ENCODE results near the gene ATOX1.
A peak's percentile ranks its signal among the peaks of the same experiment; 100 is the strongest.

The ATOX1 gene

GRCh38 chr5:151771259-151772028, 13.0 kb upstream of the ATOX1 start, which contains the start of gene G3BP1:
TSS of gene G3BP1 (plus strand) at chr5:151771954. CDS start at chr5:151786621, 14,667 bp downstream.
- H3K27ac ChIP-seq, result peak within 1 kb of the TSS; percentile 95
- peak; percentile 100 for DNase-seq (ENCODE audit: low read depth, low spot score)

DNA sequence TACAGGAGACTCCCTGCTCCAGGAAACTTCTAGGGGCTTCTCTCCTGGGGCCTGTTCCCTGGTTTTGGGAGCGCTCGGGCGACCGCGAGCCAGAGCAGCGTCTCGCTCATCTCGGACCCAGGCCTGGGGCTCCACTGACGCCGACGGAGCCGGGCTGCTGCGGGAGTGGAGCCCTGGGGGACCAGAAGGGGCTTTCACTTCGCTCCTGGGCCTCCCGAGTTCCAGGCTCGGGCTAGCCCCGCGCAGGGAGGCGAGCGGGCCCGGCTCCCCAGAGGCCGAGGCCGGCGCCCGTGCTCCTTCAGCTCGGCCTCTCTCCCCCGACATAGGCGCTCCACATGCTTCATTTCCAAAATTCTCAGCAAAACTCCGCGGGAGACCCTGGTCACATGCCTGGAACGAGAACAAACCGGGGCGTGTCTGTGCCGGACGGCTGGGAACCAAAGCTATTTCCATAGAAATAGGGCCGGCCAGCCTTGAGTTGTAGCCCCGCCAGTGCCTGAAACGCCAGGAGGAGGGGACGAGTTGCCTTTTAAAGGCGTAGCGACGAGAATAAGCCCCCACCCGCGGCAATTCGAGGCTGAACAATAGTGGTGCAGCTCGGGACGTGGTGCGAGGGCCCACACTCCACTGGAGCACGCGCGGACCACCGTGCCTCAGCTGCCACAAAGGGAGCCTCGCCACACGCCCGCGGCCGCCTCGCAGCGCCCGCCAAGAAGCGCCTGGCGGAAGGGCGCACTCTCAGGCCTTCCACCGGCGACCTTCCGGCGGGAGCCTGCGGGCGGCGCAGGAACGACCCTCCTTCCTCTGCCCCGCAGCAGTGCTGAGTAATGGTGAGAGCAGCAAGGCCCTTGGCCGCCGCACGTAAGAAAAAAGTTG, 12.2 kb upstream of the ATOX1 start:
- no peak for DNase-seq (ENCODE audit: low read depth, low spot score)
- peak overlapping the region; percentile 95 for H3K27ac ChIP-seq

GRCh38 chr5:151766975-151767374, 8.5 kb upstream of the ATOX1 start:
- H3K27ac ChIP-seq, result no peak overlapping the region
- no peak for DNase-seq (ENCODE audit: low read depth, low spot score)

GRCh38 chr5:151764801-151765200, 6.4 kb upstream of the ATOX1 start:
- DNase-seq (ENCODE audit: low read depth, low spot score), result no peak
- H3K27ac ChIP-seq, result no peak overlapping the region

- DNase-seq (ENCODE audit: low read depth, low spot score), result no peak
These were observed 346 bp downstream of the ATOX1 start for GRCh38 chr5:151758141-151758429.

GRCh38 chr5:151757233-151758140, 944 bp downstream of the ATOX1 start:
- peak overlapping the region; percentile 69 for H3K27ac ChIP-seq
- no peak for DNase-seq (ENCODE audit: low read depth, low spot score)

More at GRCh38 chr5:151758141-151758429, 346 bp downstream of the ATOX1 start:
- peak overlapping the region; percentile 69 for H3K27ac ChIP-seq

- H3K27ac ChIP-seq, result no peak overlapping the region
- no peak for DNase-seq (ENCODE audit: low read depth, low spot score)
These were observed 3.0 kb downstream of the ATOX1 start for GRCh38 chr5:151755383-151755782.

- peak overlapping the region; percentile 78 for H3K27ac ChIP-seq
- DNase-seq (ENCODE audit: low read depth, low spot score), result no peak
These were observed 6.8 kb downstream of the ATOX1 start for GRCh38 chr5:151751593-151751992.

GRCh38 chr5:151751091-151751490, 7.3 kb downstream of the ATOX1 start:
- H3K27ac ChIP-seq, result peak overlapping the region; percentile 78
- no peak for DNase-seq (ENCODE audit: low read depth, low spot score)

- peak overlapping the region; percentile 78 for H3K27ac ChIP-seq
- DNase-seq (ENCODE audit: low read depth, low spot score), result no peak
These were observed 8.3 kb downstream of the ATOX1 start for GRCh38 chr5:151750121-151750520.

GRCh38 chr5:151745071-151745705, 13.2 kb downstream of the ATOX1 start:
- peak; percentile 93 for DNase-seq (ENCODE audit: low read depth, low spot score)
- H3K27ac ChIP-seq, result peak overlapping the region; percentile 99

GRCh38 chr5:151743530-151743929, 14.9 kb downstream of the ATOX1 start:
- peak overlapping the region; percentile 99 for H3K27ac ChIP-seq
- DNase-seq (ENCODE audit: low read depth, low spot score), result no peak

DNA sequence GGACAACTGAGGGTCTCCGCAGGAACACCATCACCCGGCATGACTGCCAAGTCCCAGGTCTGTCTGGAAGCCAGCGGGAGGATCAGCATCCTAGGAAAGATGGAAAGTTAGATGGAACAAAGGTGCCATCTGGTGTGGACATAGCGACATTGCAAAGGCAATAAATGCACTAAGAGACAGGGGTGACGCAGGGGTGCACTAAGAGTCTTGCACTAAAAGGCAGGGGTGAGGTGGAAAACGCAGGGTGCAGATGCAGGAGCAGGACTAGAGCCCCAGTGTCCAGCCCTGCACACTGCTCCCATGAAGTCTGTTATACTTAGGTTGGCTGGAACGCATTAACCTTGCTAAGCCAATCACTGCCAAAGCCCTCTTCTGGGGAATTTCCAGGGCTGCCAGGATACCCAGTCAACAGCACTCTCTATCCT, 15.5 kb downstream of the ATOX1 start:
- peak overlapping the region; percentile 99 for H3K27ac ChIP-seq
- no peak for DNase-seq (ENCODE audit: low read depth, low spot score)

DNA sequence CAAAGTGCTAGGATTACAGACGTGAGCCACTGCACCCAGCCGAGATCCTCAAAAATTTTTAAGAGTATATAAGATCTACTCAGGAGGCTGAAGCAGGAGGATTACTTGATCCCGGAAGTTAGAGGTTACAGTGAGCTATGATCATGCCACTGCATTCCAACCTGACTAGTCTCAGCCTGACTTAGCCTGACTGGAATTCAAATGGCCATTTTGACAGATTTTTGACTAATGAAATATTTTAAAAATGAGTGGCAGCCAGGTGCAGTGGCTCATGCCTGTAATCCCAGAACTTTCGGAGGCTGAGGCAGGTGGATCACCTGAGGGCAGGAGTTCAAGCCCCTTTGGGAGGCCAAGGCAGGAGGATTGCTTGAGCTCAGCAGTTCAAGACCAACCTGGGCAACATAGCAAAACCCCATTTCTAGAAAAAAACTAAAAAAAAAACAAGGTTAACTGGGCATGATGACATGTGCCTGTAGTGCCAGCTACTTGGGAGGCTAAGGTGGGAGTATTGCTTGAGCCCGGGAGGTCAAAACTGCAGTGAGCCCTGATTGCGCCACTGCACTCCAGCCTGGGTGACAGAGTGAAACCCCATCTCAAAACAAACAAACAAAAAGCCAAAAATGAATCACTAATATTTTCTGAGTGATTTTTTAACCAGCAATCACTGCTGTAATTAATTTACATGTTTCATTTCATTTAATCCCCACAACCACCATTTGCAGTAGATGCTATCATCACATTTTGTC, 16.6 kb downstream of the ATOX1 start:
- peak overlapping the region; percentile 99 for H3K27ac ChIP-seq
- peak; percentile 66 for DNase-seq (ENCODE audit: low read depth, low spot score)

DNA sequence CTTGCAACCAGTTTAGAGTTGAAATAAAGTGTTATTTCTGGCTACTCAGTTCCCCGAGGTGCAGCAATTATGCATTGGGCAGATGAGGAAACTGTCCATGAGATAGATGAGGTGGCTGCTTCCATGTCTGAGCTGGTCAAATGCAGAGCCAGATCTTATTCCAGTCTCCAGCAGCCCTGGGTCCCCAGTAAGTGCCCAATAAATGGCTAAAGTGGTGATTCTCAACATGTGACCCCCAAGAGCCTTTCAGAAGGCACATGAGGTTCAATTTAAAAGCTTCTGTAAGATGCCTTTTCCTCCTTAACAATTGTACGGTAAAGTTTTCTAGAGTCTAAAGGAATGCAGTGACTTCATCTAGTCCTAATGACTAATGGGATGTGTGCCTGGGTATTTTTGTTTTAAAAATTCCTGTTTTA, 17.5 kb downstream of the ATOX1 start:
- peak overlapping the region; percentile 99 for H3K27ac ChIP-seq
- DNase-seq (ENCODE audit: low read depth, low spot score), result no peak

- H3K27ac ChIP-seq, result peak overlapping the region; percentile 99
- no peak for DNase-seq (ENCODE audit: low read depth, low spot score)
These were observed 18.0 kb downstream of the ATOX1 start for GRCh38 chr5:151740336-151740942.

GRCh38 chr5:151739939-151740335, 18.5 kb downstream of the ATOX1 start:
- DNase-seq (ENCODE audit: low read depth, low spot score), result no peak
- H3K27ac ChIP-seq, result peak overlapping the region; percentile 99

- peak overlapping the region; percentile 99 for H3K27ac ChIP-seq
- no peak for DNase-seq (ENCODE audit: low read depth, low spot score)
These were observed 19.0 kb downstream of the ATOX1 start for GRCh38 chr5:151739395-151739794.
